Neural cell (in vitro differentiated cells): Measurements from ENCODE around the gene GMEB2. TPM values are rescaled to one million over a fixed set of nuclear protein-coding genes. Genes with fewer than 3 reads are reported as not detected.

Experiments used
- H2AFZ ChIP-seq: fragments of 200-600, 300-800 bp; sonication (generic), shearing (Covaris generic); 2 replicates; pipeline ENCODE4 v1.6.0; 2014; ENCODE audit warnings: low read depth, mild to moderate bottlenecking, antibody characterized with exemption, low read length, moderate library complexity
- H3F3A ChIP-seq: fragments of 200-600 bp; shearing (Covaris generic); 2 replicates; pipeline ENCODE4 v1.6.1; 2016; ENCODE audit warnings: mild to moderate bottlenecking, moderate library complexity, mixed read lengths, antibody characterized with exemption, low read length; ENCODE audit not compliant: insufficient read depth, poor library complexity, severe bottlenecking
- H3K27ac ChIP-seq: fragments of 200-600, 300-800 bp; sonication (generic), shearing (Covaris generic); 2 replicates; pipeline ENCODE4 v1.5.1; 2014; ENCODE audit warnings: mild to moderate bottlenecking, low read length, moderate library complexity
- H3K27me3 ChIP-seq: fragments of 300-800, 200-600 bp; sonication (generic), shearing (Covaris generic); 2 replicates; pipeline ENCODE4 v1.6.0; 2014; ENCODE audit warnings: mild to moderate bottlenecking, low read depth, low read length, moderate library complexity; ENCODE audit not compliant: insufficient read depth
- H3K36me3 ChIP-seq: fragments of 300-800, 200-600 bp; sonication (generic), shearing (Covaris generic); 2 replicates; pipeline ENCODE4 v1.5.1; 2014; ENCODE audit warnings: mild to moderate bottlenecking, antibody characterized with exemption, low read length, moderate library complexity; ENCODE audit not compliant: insufficient read depth
- H3K4me2 ChIP-seq: fragments of 300-800, 200-600 bp; sonication (generic), shearing (Covaris generic); 2 replicates; pipeline ENCODE4 v1.6.0; 2014; ENCODE audit warnings: mild to moderate bottlenecking, low read length
- H3K4me3 ChIP-seq: fragments of 300-800, 200-600 bp; sonication (generic), shearing (Covaris generic); 2 replicates; pipeline ENCODE4 v1.5.1; 2014; ENCODE audit warnings: mild to moderate bottlenecking, low read length, moderate library complexity
- H3K79me2 ChIP-seq: fragments of 200-600 bp; shearing (Covaris generic); replicated peaks from 2 replicates; pipeline ENCODE4 v1.6.0; 2014; ENCODE audit warnings: mild to moderate bottlenecking, low read length, moderate library complexity; ENCODE audit not compliant: insufficient read depth
- H3K9ac ChIP-seq: fragments of 300-800, 200-600 bp; sonication (generic), shearing (Covaris generic); 2 replicates; pipeline ENCODE4 v1.6.1; 2016; ENCODE audit warnings: mild to moderate bottlenecking, low read length, mixed read lengths
- H3K9me2 ChIP-seq: fragments of 200-600 bp; shearing (Covaris generic); 2 replicates; pipeline ENCODE4 v1.6.1; 2016; ENCODE audit warnings: mild to moderate bottlenecking, low read length, mixed read lengths; ENCODE audit not compliant: insufficient read depth
- H3K9me3 ChIP-seq: fragments of 200-600, 300-800 bp; sonication (generic), shearing (Covaris generic); 2 replicates; pipeline ENCODE4 v1.6.1; 2016; ENCODE audit warnings: mild to moderate bottlenecking, mixed run types, low read length, moderate library complexity, mixed read lengths
- H4K20me1 ChIP-seq: fragments of 200-600 bp; shearing (Covaris generic); 2 replicates; pipeline ENCODE4 v1.6.1; 2016; ENCODE audit warnings: mild to moderate bottlenecking, mixed run types; ENCODE audit not compliant: insufficient read depth
- EP300 ChIP-seq: fragments of 450-650 bp; conservative IDR thresholded peaks from 2 replicates; pipeline ENCODE4 v1.6.1; 2014; ENCODE audit warnings: antibody characterized with exemption, mild to moderate bottlenecking, moderate library complexity; ENCODE audit not compliant: poor library complexity, severe bottlenecking
- EZH2 ChIP-seq: fragments of 200-600, 300-800 bp; shearing (Covaris generic), sonication (generic); IDR thresholded peaks from 2 replicates; pipeline ENCODE4 v1.6.1; 2014; ENCODE audit warnings: antibody characterized with exemption, low read length, borderline replicate concordance, mild to moderate bottlenecking; ENCODE audit not compliant: insufficient read depth, poor library complexity, severe bottlenecking
- MXI1 ChIP-seq: fragments of 450-650 bp; conservative IDR thresholded peaks from 2 replicates; pipeline ENCODE4 v1.6.1; 2014; ENCODE audit warnings: antibody characterized with exemption, mild to moderate bottlenecking; ENCODE audit not compliant: poor library complexity, severe bottlenecking
- POLR2AphosphoS5 ChIP-seq: IDR thresholded peaks from 2 replicates; pipeline ENCODE4 v1.6.1; 2012
- RAD21 ChIP-seq: fragments of 450-650 bp; conservative IDR thresholded peaks from 2 replicates; pipeline ENCODE4 v1.6.1; 2014; ENCODE audit warnings: antibody characterized with exemption, mild to moderate bottlenecking, moderate library complexity
- SMC3 ChIP-seq: fragments of 450-650 bp; conservative IDR thresholded peaks from 2 replicates; pipeline ENCODE4 v1.6.1; 2014; ENCODE audit warnings: antibody characterized with exemption, mild to moderate bottlenecking, moderate library complexity; ENCODE audit not compliant: poor library complexity
- TAF1 ChIP-seq: IDR thresholded peaks from 2 replicates; pipeline ENCODE4 v1.6.1; 2012; ENCODE audit warnings: low read depth
- polyA plus RNA-seq: library from polyadenylated mRNA; depleted of rRNA; stranded (reverse); fragments of >200 nt; gene quantifications from 2 replicates; pipeline ENCODE4 v1.2.3, GENCODE V29; 2014
- TF ChIP-seq, protein P1 (sequence below): IDR thresholded peaks from 2 replicates; pipeline ENCODE4 v1.6.1; 2012; ENCODE audit warnings: borderline replicate concordance
- TF ChIP-seq, protein P2 (sequence below): fragments of 450-650 bp; IDR thresholded peaks from 2 replicates; pipeline ENCODE4 v1.5.1; 2014; ENCODE audit warnings: antibody characterized with exemption, mild to moderate bottlenecking, moderate library complexity; ENCODE audit not compliant: poor library complexity, severe bottlenecking

The GMEB2 gene
- polyA plus RNA-seq, 1 donor from 2014 or later, result 13.7 TPM

DNA sequence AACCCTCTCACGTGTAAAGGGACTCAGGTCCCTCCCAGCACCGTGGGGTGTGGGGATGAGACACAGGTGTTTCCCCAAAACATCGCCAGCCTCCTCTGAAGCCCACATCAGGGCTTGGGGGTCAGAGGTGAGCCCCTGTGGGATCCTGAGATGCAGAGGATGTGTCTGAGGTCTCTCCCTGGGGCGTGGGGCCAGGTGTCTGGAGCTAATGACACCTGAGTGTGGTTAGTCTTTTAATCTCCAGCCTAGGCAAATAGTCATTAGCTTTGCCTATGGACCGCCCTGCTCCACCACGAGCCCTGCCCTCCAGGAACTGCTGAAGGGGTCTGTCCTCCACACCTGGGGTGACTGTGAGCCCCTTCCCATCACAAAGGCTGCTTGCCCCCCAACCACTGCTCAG lies 81.1 kb downstream of the GMEB2 start (continued):
- TF ChIP-seq MXI1, result no peak

DNA sequence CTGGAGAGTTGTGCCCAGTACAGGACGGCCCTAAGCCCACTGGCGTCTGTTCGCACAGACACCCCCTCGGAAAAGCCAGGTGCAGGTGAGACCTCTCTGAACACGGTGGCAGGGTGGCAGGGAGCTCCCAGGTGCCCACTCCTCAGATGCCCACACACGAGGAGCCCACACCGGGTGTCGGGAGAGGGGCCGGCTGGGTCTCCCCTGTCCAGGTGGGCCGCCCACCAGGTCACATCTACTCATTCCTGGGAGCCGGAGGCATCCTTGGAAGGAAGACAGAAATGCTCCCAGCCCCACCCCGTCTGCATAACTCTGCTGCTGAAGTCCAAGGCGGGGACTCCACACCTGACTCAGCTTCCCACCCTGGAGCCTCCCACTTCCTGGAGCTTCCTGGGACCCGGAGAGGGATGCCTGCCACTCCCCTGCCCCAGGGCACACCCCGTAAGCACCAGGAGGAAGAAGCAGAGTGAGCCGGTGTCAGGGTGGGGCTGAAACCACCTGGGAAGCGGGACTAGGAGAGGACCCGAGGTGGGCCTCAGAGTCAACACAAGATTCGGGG lies 81.9 kb downstream of the GMEB2 start:
- H2AFZ ChIP-seq, result no peak overlapping the region
- no peaks in the 10 kb centered on the region for H3K79me2 ChIP-seq
- H4K20me1 ChIP-seq, result no peaks in the 10 kb centered on the region
- no peaks in the 10 kb centered on the region for H3K9me3 ChIP-seq
- H3K27me3 ChIP-seq, result no peaks in the 10 kb centered on the region
- H3K9ac ChIP-seq, result no peak overlapping the region
- no peaks in the 10 kb centered on the region for H3F3A ChIP-seq
- H3K36me3 ChIP-seq, result no peaks in the 10 kb centered on the region
- no peak overlapping the region for H3K27ac ChIP-seq
- no peak overlapping the region for H3K4me3 ChIP-seq
- TF ChIP-seq EZH2 (no peak), SMC3 (no peak), TAF1 (no peak), POLR2AphosphoS5 (no peak), RAD21 (no peak)
- TF ChIP-seq, protein P1, sequence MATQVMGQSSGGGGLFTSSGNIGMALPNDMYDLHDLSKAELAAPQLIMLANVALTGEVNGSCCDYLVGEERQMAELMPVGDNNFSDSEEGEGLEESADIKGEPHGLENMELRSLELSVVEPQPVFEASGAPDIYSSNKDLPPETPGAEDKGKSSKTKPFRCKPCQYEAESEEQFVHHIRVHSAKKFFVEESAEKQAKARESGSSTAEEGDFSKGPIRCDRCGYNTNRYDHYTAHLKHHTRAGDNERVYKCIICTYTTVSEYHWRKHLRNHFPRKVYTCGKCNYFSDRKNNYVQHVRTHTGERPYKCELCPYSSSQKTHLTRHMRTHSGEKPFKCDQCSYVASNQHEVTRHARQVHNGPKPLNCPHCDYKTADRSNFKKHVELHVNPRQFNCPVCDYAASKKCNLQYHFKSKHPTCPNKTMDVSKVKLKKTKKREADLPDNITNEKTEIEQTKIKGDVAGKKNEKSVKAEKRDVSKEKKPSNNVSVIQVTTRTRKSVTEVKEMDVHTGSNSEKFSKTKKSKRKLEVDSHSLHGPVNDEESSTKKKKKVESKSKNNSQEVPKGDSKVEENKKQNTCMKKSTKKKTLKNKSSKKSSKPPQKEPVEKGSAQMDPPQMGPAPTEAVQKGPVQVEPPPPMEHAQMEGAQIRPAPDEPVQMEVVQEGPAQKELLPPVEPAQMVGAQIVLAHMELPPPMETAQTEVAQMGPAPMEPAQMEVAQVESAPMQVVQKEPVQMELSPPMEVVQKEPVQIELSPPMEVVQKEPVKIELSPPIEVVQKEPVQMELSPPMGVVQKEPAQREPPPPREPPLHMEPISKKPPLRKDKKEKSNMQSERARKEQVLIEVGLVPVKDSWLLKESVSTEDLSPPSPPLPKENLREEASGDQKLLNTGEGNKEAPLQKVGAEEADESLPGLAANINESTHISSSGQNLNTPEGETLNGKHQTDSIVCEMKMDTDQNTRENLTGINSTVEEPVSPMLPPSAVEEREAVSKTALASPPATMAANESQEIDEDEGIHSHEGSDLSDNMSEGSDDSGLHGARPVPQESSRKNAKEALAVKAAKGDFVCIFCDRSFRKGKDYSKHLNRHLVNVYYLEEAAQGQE, result no peak
- TF ChIP-seq, protein P2, sequence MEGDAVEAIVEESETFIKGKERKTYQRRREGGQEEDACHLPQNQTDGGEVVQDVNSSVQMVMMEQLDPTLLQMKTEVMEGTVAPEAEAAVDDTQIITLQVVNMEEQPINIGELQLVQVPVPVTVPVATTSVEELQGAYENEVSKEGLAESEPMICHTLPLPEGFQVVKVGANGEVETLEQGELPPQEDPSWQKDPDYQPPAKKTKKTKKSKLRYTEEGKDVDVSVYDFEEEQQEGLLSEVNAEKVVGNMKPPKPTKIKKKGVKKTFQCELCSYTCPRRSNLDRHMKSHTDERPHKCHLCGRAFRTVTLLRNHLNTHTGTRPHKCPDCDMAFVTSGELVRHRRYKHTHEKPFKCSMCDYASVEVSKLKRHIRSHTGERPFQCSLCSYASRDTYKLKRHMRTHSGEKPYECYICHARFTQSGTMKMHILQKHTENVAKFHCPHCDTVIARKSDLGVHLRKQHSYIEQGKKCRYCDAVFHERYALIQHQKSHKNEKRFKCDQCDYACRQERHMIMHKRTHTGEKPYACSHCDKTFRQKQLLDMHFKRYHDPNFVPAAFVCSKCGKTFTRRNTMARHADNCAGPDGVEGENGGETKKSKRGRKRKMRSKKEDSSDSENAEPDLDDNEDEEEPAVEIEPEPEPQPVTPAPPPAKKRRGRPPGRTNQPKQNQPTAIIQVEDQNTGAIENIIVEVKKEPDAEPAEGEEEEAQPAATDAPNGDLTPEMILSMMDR, result no peak
- H3K4me2 ChIP-seq, result no peak overlapping the region
- H3K9me2 ChIP-seq, result no peaks in the 10 kb centered on the region

DNA sequence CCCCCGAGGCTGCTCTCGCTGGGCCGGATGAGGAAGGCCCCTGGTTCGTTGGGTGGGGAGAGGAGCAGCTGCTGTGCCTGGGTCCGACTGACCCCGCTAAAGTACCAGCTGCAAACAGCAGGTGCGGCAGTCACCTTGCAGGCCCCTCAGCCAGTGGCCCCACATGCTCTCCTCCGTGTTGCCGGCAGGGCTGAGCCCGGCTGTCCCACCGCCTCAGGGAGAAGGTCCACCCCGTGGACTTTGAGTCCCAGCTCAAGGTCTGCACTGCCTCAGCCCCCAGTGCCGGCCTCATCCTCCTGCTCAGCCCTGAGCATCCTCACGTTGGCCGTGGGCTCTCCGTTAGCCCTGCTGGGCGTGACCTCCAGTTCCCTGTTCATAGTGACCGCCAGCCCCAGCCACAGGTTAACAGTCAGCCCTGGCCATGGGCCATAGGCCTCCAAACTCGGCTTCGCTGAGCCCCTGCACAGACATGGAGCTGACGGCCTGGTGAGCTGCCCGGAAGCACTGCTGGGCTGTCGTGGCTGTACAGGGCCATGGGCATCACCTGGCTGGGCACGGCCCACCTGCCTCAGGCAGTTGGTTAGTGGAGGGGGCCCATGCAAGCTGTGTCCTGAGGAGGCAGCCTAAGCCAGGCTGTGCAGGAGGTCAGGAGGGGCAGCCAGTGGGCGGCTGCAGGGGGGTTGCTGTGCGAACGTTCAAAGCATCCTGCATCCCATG lies 82.5 kb downstream of the GMEB2 start:
- H3K27me3 ChIP-seq, result no peaks in the 10 kb centered on the region
- no peaks in the 10 kb centered on the region for H4K20me1 ChIP-seq
- TF ChIP-seq POLR2AphosphoS5 (no peak), TAF1 (no peak), MXI1 (no peak), EP300 (no peak), RAD21 (no peak)
- TF ChIP-seq, protein P2, result no peak
- TF ChIP-seq, protein P1, result no peak
- H3K9me2 ChIP-seq, result no peaks in the 10 kb centered on the region
- no peak overlapping the region for H2AFZ ChIP-seq
- no peak overlapping the region for H3K4me2 ChIP-seq
- H3K36me3 ChIP-seq, result no peaks in the 10 kb centered on the region
- H3K9ac ChIP-seq, result no peak overlapping the region
- no peak overlapping the region for H3K4me3 ChIP-seq
- no peak overlapping the region for H3K27ac ChIP-seq
- no peaks in the 10 kb centered on the region for H3K9me3 ChIP-seq
- no peaks in the 10 kb centered on the region for H3F3A ChIP-seq
- H3K79me2 ChIP-seq, result no peaks in the 10 kb centered on the region
